HepG2 (cell line): Measurements from ENCODE around the gene SPHK1. TPM values are rescaled to one million over a fixed set of nuclear protein-coding genes. Genes with fewer than 3 reads are reported as not detected.
A peak's percentile ranks its signal among the peaks of the same experiment; 100 is the strongest.

Source experiments
- ETV6 ChIP-seq: sonication (generic); formaldehyde crosslinking; conservative IDR thresholded peaks from 2 replicates; pipeline ENCODE4 v1.4.0; 2020; ENCODE audit warnings: missing genetic modification reagents
- IRX3 ChIP-seq: sonication (generic); formaldehyde crosslinking; IDR thresholded peaks from 2 replicates; pipeline ENCODE4 v1.8.1; 2023; ENCODE audit warnings: mild to moderate bottlenecking, low read depth, missing genetic modification reagents, borderline replicate concordance
- NONO ChIP-seq, 2 experiments: fragments of 450-650 bp in 1 of 2; sonication (generic) in 1 of 2; formaldehyde crosslinking in 1 of 2; IDR thresholded peaks in 1 of 2; conservative IDR thresholded peaks in 1 of 2; 2 replicates each; pipeline versions ENCODE4 v1.6.1 to v1.8.0; 2017 to 2022; ENCODE audit warnings: mild to moderate bottlenecking in 1 of 2, missing genetic modification reagents in 1 of 2, moderate library complexity in 1 of 2
- POLR2G ChIP-seq: fragments of 200-400 bp; formaldehyde crosslinking; IDR thresholded peaks from 2 replicates; pipeline ENCODE4 v1.6.1; 2018; ENCODE audit warnings: mild to moderate bottlenecking, low read depth, low read length, moderate library complexity
- ZFY ChIP-seq: sonication (generic); formaldehyde crosslinking; IDR thresholded peaks from 2 replicates; pipeline ENCODE4 v1.4.0; 2020; ENCODE audit warnings: missing genetic modification reagents
- ZNF337 ChIP-seq: sonication (generic); formaldehyde crosslinking; IDR thresholded peaks from 2 replicates; pipeline ENCODE4 v1.5.1; 2020; ENCODE audit warnings: missing genetic modification reagents, low read depth, mild to moderate bottlenecking, borderline replicate concordance
- ZNF704 ChIP-seq: sonication (generic); formaldehyde crosslinking; IDR thresholded peaks from 2 replicates; pipeline ENCODE4 v1.8.1; 2023; ENCODE audit warnings: mild to moderate bottlenecking, inconsistent platforms, moderate library complexity, missing genetic modification reagents, borderline replicate concordance
- polyA plus RNA-seq, 8 experiments: library from polyadenylated mRNA; depleted of rRNA in 3 of 8; stranded (reverse) in 7 of 8; unstranded in 1 of 8; fragments of >200 nt; fragmentation: Illumina TruSeq in 4 of 8; extraction: Trizol in 4 of 8; gene quantifications; 2 replicates each; pipeline versions ENCODE4 v1.2.1 to v1.2.3, GENCODE V29; 2011 to 2016; ENCODE audit warnings: low read depth in 4 of 8, missing spikeins in 1 of 8, mixed read lengths in 1 of 8; ENCODE audit not compliant: insufficient read depth in 1 of 8
- total RNA-seq, 5 experiments: library from RNA; depleted of rRNA; stranded (reverse); fragments of >200 nt; fragmentation: Illumina TruSeq; extraction: Trizol; gene quantifications; 2 replicates each; pipeline ENCODE4 v1.2.3, GENCODE V29; 2016; ENCODE audit warnings: low read depth in 1 of 5
- TF ChIP-seq, protein P1 (sequence below): sonication (generic); formaldehyde crosslinking; IDR thresholded peaks from 2 replicates; pipeline ENCODE4 v1.4.0; 2020; ENCODE audit warnings: mild to moderate bottlenecking, missing genetic modification reagents
- TF ChIP-seq, protein P2 (sequence below): sonication (generic); formaldehyde crosslinking; IDR thresholded peaks from 2 replicates; pipeline ENCODE4 v1.5.1; 2020; ENCODE audit warnings: missing genetic modification reagents, mild to moderate bottlenecking, borderline replicate concordance
- TF ChIP-seq, protein P3 (sequence below): sonication (generic); formaldehyde crosslinking; IDR thresholded peaks from 2 replicates; pipeline ENCODE4 v1.5.0; 2020; ENCODE audit warnings: missing genetic modification reagents, mild to moderate bottlenecking, borderline replicate concordance
- TF ChIP-seq, protein P4 (sequence below): conservative IDR thresholded peaks from 2 replicates; pipeline ENCODE4 v1.6.1; 2018; ENCODE audit warnings: missing genetic modification reagents

SPHK1 gene
- total and polyA plus RNA-seq, 2 of the 13 experiments (the other 11 are each of a cell fraction or from before 2014, with no cell fraction given), result 129 to 160 TPM

DNA sequence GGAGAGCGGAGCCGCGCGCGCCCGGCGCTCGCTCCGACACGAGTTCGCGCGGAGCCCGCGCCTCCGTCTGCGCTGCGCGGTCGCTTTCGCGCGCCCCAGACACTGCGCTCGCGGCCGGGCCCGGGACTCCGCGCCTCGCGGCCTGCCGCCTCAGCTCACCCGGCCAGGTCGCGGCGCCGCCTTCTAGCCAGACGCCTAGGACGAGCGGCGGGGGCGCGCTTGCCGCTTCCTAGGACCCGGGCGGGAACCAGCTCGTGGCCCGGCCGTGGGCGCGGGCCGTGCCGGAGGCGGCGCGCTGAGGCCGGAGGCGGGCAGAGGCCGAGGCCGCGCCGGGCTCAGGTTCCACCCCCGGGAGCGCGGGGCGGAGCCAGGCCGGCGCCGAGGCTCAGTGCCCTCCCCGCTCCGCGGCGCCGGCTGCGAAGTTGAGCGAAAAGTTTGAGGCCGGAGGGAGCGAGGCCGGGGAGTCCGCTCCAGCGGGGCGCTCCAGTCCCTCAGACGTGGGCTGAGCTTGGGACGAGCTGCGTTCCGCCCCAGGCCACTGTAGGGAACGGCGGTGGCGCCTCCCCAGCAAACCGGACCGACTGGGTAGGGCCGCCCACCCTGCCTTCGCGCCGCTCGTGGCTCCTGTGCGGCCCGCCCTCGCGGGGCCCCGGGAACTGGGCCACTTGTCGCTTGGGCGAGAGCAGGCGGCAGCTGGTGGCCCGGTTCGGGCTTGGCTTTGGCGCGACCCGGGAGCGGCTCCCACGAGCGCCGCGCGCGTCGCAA lies at the start of gene SPHK1 (continued):
- peak; percentile 77 for TF ChIP-seq ZFY (CRISPR knock-in tag)
- TF ChIP-seq IRX3, result 0 out of 2 replicates have a peak, but pooled peaks have one; percentile 73
- peak; percentile 80 for TF ChIP-seq POLR2G
- TF ChIP-seq ZNF337, result no peak
- TF ChIP-seq, protein P1, sequence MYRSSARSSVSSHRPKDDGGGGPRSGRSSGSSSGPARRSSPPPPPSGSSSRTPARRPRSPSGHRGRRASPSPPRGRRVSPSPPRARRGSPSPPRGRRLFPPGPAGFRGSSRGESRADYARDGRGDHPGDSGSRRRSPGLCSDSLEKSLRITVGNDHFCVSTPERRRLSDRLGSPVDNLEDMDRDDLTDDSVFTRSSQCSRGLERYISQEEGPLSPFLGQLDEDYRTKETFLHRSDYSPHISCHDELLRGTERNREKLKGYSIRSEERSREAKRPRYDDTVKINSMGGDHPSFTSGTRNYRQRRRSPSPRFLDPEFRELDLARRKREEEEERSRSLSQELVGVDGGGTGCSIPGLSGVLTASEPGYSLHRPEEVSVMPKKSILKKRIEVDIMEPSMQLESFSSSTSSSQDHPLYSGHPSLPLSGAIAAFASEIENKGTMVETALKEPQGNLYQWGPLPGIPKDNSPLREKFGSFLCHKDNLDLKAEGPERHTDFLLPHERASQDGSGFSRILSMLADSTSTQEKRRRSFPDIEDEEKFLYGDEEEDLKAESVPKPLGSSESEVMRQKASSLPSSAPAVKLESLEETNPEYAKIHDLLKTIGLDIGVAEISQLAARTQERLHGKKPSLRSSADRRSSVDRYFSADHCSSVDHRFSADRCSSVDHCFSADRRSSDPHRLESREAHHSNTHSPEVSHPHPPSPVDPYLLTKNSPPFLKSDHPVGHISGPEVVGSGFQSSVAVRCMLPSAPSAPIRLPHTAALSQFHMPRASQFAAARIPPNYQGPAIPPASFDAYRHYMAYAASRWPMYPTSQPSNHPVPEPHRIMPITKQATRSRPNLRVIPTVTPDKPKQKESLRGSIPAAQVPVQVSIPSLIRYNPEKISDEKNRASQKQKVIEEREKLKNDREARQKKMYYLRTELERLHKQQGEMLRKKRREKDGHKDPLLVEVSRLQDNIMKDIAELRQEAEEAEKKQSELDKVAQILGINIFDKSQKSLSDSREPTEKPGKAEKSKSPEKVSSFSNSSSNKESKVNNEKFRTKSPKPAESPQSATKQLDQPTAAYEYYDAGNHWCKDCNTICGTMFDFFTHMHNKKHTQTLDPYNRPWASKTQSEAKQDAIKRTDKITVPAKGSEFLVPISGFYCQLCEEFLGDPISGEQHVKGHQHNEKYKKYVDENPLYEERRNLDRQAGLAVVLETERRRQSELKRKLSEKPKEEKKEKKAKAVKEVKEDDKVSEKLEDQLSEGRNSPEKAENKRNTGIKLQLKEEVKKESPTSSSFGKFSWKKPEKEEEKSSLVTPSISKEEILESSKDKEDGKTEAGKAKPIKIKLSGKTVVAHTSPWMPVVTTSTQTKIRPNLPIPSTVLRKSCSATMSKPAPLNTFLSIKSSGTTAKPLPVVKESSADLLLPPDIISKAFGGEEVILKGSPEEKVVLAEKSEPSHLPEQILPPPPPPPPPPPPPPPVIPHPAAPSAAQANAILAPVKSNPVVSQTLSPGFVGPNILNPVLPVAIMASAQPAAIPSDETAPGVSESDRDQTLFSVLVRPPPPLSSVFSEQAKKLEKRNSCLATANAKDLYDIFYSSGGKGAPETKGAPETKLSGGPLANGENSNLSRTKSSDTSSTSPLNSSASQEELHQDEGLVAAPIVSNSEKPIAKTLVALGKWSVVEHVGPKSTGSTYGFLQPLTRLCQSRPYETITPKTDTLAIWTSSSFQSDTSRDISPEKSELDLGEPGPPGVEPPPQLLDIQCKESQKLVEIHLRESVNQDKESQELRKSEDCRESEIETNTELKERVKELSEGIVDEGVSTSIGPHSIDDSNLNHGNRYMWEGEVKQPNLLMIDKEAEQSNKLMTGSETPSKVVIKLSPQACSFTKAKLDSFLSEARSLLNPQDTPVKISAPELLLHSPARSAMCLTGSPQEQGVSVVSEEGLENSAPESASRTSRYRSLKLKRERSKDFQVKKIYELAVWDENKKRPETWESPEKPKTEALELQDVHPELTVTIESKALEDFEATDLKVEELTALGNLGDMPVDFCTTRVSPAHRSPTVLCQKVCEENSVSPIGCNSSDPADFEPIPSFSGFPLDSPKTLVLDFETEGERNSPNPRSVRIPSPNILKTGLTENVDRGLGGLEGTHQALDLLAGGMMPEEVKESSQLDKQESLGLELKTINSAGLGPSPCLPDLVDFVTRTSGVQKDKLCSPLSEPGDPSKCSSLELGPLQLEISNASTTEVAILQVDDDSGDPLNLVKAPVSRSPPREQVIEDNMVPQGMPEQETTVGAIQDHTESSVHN, result peak; percentile 55; the same call in 1 of the 2 replicates
- TF ChIP-seq ETV6, result peak; percentile 73
- TF ChIP-seq, protein P2, sequence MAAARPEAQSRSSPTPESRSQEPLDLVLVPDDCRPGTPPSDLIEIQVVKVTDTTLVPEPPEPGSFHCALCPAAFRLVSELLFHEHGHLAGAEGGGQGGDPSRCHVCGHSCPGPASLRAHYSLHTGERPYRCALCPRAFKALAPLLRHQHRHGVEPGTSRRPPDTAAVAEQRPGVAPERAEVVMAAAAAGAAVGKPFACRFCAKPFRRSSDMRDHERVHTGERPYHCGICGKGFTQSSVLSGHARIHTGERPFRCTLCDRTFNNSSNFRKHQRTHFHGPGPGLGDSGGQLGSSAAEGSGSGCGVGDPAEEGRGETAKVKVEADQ (CRISPR knock-in tag), result peak; percentile 33; the same call in 1 of the 2 replicates
- TF ChIP-seq, protein P3, sequence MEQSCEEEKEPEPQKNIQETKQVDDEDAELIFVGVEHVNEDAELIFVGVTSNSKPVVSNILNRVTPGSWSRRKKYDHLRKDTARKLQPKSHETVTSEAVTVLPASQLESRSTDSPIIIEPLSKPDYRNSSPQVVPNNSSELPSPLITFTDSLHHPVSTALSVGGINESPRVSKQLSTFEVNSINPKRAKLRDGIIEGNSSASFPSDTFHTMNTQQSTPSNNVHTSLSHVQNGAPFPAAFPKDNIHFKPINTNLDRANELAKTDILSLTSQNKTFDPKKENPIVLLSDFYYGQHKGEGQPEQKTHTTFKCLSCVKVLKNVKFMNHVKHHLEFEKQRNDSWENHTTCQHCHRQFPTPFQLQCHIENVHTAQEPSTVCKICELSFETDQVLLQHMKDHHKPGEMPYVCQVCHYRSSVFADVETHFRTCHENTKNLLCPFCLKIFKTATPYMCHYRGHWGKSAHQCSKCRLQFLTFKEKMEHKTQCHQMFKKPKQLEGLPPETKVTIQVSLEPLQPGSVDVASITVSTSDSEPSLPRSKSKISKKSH, result peak; percentile 54; the same call in 1 of the 2 replicates
- TF ChIP-seq ZNF704, result 0 out of 2 replicates have a peak, but pooled peaks have one; percentile 83
- TF ChIP-seq NONO (IDR thresholded peaks at IDR 0.05), result no peak
- TF ChIP-seq NONO (CRISPR knock-in tag; conservative IDR thresholded peaks at IDR 0.05), result peak; percentile 67
- TF ChIP-seq, protein P4, sequence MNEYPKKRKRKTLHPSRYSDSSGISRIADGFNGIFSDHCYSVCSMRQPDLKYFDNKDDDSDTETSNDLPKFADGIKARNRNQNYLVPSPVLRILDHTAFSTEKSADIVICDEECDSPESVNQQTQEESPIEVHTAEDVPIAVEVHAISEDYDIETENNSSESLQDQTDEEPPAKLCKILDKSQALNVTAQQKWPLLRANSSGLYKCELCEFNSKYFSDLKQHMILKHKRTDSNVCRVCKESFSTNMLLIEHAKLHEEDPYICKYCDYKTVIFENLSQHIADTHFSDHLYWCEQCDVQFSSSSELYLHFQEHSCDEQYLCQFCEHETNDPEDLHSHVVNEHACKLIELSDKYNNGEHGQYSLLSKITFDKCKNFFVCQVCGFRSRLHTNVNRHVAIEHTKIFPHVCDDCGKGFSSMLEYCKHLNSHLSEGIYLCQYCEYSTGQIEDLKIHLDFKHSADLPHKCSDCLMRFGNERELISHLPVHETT, result peak; percentile 58; the same call in 1 of the 2 replicates
